ENCODE results near the gene TMPRSS4. TPM values are rescaled to one million over a fixed set of nuclear protein-coding genes. Genes with fewer than 3 reads are reported as not detected.

TMPRSS4 gene
- total and polyA plus RNA-seq, 9 of the 15 experiments (the other 6 are each of a cell fraction or from before 2014, with no cell fraction given), result 4.0 to 10.0 (median 5.6) TPM

- TF ChIP-seq, protein P1, sequence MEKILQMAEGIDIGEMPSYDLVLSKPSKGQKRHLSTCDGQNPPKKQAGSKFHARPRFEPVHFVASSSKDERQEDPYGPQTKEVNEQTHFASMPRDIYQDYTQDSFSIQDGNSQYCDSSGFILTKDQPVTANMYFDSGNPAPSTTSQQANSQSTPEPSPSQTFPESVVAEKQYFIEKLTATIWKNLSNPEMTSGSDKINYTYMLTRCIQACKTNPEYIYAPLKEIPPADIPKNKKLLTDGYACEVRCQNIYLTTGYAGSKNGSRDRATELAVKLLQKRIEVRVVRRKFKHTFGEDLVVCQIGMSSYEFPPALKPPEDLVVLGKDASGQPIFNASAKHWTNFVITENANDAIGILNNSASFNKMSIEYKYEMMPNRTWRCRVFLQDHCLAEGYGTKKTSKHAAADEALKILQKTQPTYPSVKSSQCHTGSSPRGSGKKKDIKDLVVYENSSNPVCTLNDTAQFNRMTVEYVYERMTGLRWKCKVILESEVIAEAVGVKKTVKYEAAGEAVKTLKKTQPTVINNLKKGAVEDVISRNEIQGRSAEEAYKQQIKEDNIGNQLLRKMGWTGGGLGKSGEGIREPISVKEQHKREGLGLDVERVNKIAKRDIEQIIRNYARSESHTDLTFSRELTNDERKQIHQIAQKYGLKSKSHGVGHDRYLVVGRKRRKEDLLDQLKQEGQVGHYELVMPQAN (IDR thresholded peaks at IDR 0.05; ENCODE audit: borderline replicate concordance), result no peak
- no peak for TF ChIP-seq ZNF551 (CRISPR knock-in tag; IDR thresholded peaks at IDR 0.05)
- TF ChIP-seq, protein P2, sequence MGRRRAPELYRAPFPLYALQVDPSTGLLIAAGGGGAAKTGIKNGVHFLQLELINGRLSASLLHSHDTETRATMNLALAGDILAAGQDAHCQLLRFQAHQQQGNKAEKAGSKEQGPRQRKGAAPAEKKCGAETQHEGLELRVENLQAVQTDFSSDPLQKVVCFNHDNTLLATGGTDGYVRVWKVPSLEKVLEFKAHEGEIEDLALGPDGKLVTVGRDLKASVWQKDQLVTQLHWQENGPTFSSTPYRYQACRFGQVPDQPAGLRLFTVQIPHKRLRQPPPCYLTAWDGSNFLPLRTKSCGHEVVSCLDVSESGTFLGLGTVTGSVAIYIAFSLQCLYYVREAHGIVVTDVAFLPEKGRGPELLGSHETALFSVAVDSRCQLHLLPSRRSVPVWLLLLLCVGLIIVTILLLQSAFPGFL (CRISPR knock-in tag; IDR thresholded peaks at IDR 0.05), result no peak
- TF ChIP-seq, protein P3, sequence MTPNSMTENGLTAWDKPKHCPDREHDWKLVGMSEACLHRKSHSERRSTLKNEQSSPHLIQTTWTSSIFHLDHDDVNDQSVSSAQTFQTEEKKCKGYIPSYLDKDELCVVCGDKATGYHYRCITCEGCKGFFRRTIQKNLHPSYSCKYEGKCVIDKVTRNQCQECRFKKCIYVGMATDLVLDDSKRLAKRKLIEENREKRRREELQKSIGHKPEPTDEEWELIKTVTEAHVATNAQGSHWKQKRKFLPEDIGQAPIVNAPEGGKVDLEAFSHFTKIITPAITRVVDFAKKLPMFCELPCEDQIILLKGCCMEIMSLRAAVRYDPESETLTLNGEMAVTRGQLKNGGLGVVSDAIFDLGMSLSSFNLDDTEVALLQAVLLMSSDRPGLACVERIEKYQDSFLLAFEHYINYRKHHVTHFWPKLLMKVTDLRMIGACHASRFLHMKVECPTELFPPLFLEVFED (CRISPR knock-in tag; conservative IDR thresholded peaks at IDR 0.05), result no peak
- no peak for TF ChIP-seq PHB (CRISPR knock-in tag; IDR thresholded peaks at IDR 0.05)
- TF ChIP-seq KAT2B (IDR thresholded peaks at IDR 0.05; ENCODE audit: low read depth, low read length), result no peak
- TF ChIP-seq ZNF584 (CRISPR knock-in tag; IDR thresholded peaks at IDR 0.05; ENCODE audit: low read depth), result no peak
- TF ChIP-seq, protein P4, sequence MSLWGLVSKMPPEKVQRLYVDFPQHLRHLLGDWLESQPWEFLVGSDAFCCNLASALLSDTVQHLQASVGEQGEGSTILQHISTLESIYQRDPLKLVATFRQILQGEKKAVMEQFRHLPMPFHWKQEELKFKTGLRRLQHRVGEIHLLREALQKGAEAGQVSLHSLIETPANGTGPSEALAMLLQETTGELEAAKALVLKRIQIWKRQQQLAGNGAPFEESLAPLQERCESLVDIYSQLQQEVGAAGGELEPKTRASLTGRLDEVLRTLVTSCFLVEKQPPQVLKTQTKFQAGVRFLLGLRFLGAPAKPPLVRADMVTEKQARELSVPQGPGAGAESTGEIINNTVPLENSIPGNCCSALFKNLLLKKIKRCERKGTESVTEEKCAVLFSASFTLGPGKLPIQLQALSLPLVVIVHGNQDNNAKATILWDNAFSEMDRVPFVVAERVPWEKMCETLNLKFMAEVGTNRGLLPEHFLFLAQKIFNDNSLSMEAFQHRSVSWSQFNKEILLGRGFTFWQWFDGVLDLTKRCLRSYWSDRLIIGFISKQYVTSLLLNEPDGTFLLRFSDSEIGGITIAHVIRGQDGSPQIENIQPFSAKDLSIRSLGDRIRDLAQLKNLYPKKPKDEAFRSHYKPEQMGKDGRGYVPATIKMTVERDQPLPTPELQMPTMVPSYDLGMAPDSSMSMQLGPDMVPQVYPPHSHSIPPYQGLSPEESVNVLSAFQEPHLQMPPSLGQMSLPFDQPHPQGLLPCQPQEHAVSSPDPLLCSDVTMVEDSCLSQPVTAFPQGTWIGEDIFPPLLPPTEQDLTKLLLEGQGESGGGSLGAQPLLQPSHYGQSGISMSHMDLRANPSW (CRISPR knock-in tag; IDR thresholded peaks at IDR 0.05), result no peak
- no peak for TF ChIP-seq HCFC1 (IDR thresholded peaks at IDR 0.05; ENCODE audit: low read depth, low read length)
- TF ChIP-seq ETV1 (tag; conservative IDR thresholded peaks at IDR 0.05; ENCODE audit: low read depth), result 0 out of 2 replicates have a peak, but pooled peaks have one; percentile 13
- no peak for TF ChIP-seq LARP7 (IDR thresholded peaks at IDR 0.05)
- TF ChIP-seq, protein P5, sequence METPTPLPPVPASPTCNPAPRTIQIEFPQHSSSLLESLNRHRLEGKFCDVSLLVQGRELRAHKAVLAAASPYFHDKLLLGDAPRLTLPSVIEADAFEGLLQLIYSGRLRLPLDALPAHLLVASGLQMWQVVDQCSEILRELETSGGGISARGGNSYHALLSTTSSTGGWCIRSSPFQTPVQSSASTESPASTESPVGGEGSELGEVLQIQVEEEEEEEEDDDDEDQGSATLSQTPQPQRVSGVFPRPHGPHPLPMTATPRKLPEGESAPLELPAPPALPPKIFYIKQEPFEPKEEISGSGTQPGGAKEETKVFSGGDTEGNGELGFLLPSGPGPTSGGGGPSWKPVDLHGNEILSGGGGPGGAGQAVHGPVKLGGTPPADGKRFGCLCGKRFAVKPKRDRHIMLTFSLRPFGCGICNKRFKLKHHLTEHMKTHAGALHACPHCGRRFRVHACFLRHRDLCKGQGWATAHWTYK (CRISPR knock-in tag; IDR thresholded peaks at IDR 0.05), result no peak
- no peak for TF ChIP-seq ZEB2 (IDR thresholded peaks at IDR 0.05)
Measured at GRCh38 chr11:118102721-118103261, 25.9 kb downstream of the TMPRSS4 start (continued).
